Measurements from ENCODE around the gene PCLO. TPM values are rescaled to one million over a fixed set of nuclear protein-coding genes. Genes with fewer than 3 reads are reported as not detected.
"Not testable (repeated sequence)": the region's sequence is repeated elsewhere in the genome, so short reads cannot be mapped to it uniquely, and the experiment has no call there.

Gene PCLO
- total and polyA plus RNA-seq, 4 donors, result under 0.01 to 1.2 (median 0.32) TPM

DNA sequence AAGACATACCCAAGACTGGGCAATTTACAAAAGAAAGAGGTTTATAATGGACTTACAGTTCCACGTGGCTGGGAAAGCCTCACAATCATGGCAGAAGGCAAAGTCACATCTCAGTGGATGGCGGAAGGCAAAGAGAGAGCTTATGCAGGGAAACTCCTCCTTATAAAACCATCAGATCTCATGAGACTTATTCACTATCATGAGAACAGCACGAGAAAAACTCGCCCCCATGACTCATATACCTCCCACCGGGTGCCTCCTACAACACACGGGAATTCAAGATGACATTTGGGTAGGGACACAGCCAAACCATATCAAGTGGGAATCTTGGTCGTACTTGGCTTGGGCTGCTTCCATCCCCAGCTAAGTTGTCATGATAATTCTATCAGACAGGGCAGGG, 268.3 kb downstream of the PCLO start:
- H3K27ac ChIP-seq (ENCODE audit: low read depth in 1 of 2, low read length in 2 of 2); DNase-seq; ATAC-seq (ENCODE audit: low FRiP score); intact Hi-C loops (cut with DNase I); H3K4me1 ChIP-seq (ENCODE audit: control insufficient read depth in 1 of 2, insufficient read depth in 2 of 2, low read length in 2 of 2); H3K36me3 ChIP-seq (ENCODE audit: control insufficient read depth in 1 of 2, insufficient read depth in 2 of 2, low read length in 1 of 2); H3K4me3 ChIP-seq (ENCODE audit: low read length in 2 of 2); H3K9me3 ChIP-seq (ENCODE audit: control insufficient read depth, low read length); H3K27me3 ChIP-seq (ENCODE audit: control insufficient read depth in 1 of 2, insufficient read depth in 2 of 2, low read length in 1 of 2): not testable (repeated sequence)
- 63 to 67% methylated on average over 7 of the region's 7 CpGs for WGBS, 2 donors

DNA sequence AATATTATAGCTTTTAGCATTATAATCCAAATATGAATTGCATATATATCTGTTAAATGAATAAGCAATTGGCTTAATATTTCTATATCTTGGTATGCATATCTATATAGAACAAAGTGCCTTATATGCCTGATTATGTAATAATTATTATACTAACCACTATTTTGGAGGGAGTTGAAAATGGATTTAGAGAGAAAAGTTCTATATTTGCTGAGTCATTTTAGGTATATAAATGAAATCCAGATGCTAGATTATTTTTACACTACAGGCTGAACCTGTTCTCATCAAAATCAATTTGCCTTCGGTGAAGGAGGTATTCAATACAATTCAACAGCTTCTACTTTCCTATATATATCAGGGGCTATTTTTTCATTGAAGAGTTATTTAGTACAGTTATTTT, 276.4 kb downstream of the PCLO start:
- no peaks in the 10 kb centered on the region for H3K9me3 ChIP-seq (ENCODE audit: control insufficient read depth, low read length)
- no peaks in the 10 kb centered on the region for H3K4me1 ChIP-seq (ENCODE audit: control insufficient read depth in 1 of 2, insufficient read depth in 2 of 2, low read length in 2 of 2)
- no peak for DNase-seq
- no peak overlapping the region for H3K27ac ChIP-seq (ENCODE audit: low read depth in 1 of 2, low read length in 2 of 2)
- no peaks in the 10 kb centered on the region for H3K36me3 ChIP-seq (ENCODE audit: control insufficient read depth in 1 of 2, insufficient read depth in 2 of 2, low read length in 1 of 2)
- no peaks in the 10 kb centered on the region for H3K27me3 ChIP-seq (ENCODE audit: control insufficient read depth in 1 of 2, insufficient read depth in 2 of 2, low read length in 1 of 2)
- ATAC-seq (ENCODE audit: low FRiP score), result no peak
- no peak overlapping the region for H3K4me3 ChIP-seq (ENCODE audit: low read length in 2 of 2)
- intact Hi-C loops (cut with DNase I), result no loop called here
- 43 to 79% methylated on average over 1 of the region's 1 CpG for WGBS, 2 donors

DNA sequence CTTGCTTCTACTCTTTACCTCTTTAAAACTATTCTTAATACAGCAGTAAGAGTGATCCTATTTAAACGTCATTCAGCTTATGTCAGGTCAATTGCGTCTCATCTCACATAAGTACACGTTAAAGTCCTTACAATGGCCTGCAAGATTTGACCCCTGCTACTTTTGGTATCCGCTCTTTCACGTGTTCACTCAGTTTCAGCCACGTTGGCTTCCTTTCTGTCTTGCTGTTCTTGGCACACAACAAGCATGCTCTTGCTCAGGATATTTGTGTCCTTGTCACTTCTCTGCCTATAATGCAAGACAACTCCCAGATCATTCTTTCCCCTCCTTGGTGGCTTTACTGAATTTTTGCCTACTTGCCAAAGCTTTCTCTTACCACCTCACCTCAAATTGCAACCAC, 296.8 kb downstream of the PCLO start:
- H3K36me3 ChIP-seq (ENCODE audit: control insufficient read depth in 1 of 2, insufficient read depth in 2 of 2, low read length in 1 of 2), result no peaks in the 10 kb centered on the region
- 57 to 60% methylated on average over 6 of the region's 6 CpGs for WGBS, 2 donors
- H3K4me1 ChIP-seq (ENCODE audit: control insufficient read depth in 1 of 2, insufficient read depth in 2 of 2, low read length in 2 of 2), result no peaks in the 10 kb centered on the region
- intact Hi-C loops (cut with DNase I), result no loop called here
- no peaks in the 10 kb centered on the region for H3K9me3 ChIP-seq (ENCODE audit: control insufficient read depth, low read length)
- no peak overlapping the region for H3K27ac ChIP-seq (ENCODE audit: low read depth in 1 of 2, low read length in 2 of 2)
- ATAC-seq (ENCODE audit: low FRiP score), result no peak
- no peak for DNase-seq
- no peak overlapping the region for H3K4me3 ChIP-seq (ENCODE audit: low read length in 2 of 2)
- no peaks in the 10 kb centered on the region for H3K27me3 ChIP-seq (ENCODE audit: control insufficient read depth in 1 of 2, insufficient read depth in 2 of 2, low read length in 1 of 2)

DNA sequence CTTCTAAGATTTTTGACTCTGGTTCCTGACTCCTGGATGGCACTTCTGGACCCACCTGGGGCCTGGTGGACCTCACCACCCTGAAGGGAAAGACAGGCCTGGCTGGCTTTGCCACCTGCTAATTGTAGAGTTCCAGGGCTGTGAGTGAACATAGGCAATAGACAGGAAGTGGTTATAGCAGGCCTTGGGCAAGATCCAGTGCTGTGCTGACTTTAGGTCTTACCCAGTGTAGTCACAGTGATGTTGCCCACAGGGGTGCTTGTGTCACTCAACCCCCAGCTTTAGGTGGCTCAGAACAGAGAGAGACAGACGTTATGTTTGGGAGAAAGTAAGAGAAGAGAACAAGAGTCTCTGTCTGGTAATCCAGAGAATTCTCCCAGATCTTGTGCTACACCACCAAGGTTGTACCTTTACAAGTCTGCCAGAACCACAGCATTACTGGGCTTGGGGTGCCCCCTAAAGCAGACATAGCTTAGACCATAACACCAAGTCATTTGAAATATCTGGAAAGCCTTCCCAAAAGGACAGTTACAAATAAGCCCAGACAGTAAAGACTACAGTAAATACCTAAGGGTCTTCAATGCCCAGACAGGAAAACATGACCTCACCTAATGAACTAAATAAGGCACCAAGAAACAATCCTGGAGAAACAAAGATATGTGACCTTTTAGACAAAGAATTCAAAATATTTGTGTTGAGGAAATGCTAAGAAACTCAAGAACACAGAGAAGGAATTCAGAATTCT, 303.4 kb downstream of the PCLO start:
- no peak overlapping the region for H3K4me3 ChIP-seq (ENCODE audit: low read length in 2 of 2)
- peaks cover 1% of the 10 kb centered on the region for H3K9me3 ChIP-seq (ENCODE audit: control insufficient read depth, low read length)
- intact Hi-C loops (cut with DNase I), result no loop called here
- H3K27me3 ChIP-seq (ENCODE audit: control insufficient read depth in 1 of 2, insufficient read depth in 2 of 2, low read length in 1 of 2), result no peaks in the 10 kb centered on the region
- ATAC-seq (ENCODE audit: low FRiP score) (no peak), DNase-seq (no peak)
- H3K4me1 ChIP-seq (ENCODE audit: control insufficient read depth in 1 of 2, insufficient read depth in 2 of 2, low read length in 2 of 2), result no peaks in the 10 kb centered on the region
- H3K27ac ChIP-seq (ENCODE audit: low read depth in 1 of 2, low read length in 2 of 2), result no peak overlapping the region
- 48 to 58% methylated on average over 1 of the region's 1 CpG for WGBS, 2 donors
- no peaks in the 10 kb centered on the region for H3K36me3 ChIP-seq (ENCODE audit: control insufficient read depth in 1 of 2, insufficient read depth in 2 of 2, low read length in 1 of 2)

DNA sequence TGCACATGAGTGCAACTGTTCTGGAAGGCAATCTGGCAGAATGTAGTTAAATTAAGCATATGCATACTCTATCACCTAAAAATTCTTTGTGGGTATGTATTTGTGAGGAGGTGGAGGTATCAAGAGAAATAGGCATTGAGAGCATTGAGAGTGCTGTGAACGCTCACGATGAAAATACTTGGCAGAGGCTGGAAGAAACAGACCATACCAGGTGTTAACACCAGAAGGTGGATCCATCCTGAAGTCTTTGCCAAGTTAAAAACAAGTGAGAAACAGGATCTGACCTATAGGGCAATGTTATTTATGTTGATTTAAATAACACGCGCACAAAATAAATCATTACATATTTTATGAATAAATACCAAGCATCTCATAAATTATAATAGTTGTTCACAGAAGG, 311.6 kb downstream of the PCLO start:
- ATAC-seq (ENCODE audit: low FRiP score), result no peak
- Histone ChIP-seq H3K27me3 (ENCODE audit: control insufficient read depth in 1 of 2, insufficient read depth in 2 of 2, low read length in 1 of 2) (no peaks in the 10 kb centered on the region), H3K4me1 (ENCODE audit: control insufficient read depth in 1 of 2, insufficient read depth in 2 of 2, low read length in 2 of 2) (no peaks in the 10 kb centered on the region), H3K9me3 (ENCODE audit: control insufficient read depth, low read length) (no peaks in the 10 kb centered on the region), H3K27ac (ENCODE audit: low read depth in 1 of 2, low read length in 2 of 2) (no peak overlapping the region), H3K36me3 (ENCODE audit: control insufficient read depth in 1 of 2, insufficient read depth in 2 of 2, low read length in 1 of 2) (no peaks in the 10 kb centered on the region), H3K4me3 (ENCODE audit: low read length in 2 of 2) (no peak overlapping the region)
- 87 to 88% methylated on average over 4 of the region's 4 CpGs for WGBS, 2 donors
- intact Hi-C loops (cut with DNase I), result no loop called here
- no peak for DNase-seq

DNA sequence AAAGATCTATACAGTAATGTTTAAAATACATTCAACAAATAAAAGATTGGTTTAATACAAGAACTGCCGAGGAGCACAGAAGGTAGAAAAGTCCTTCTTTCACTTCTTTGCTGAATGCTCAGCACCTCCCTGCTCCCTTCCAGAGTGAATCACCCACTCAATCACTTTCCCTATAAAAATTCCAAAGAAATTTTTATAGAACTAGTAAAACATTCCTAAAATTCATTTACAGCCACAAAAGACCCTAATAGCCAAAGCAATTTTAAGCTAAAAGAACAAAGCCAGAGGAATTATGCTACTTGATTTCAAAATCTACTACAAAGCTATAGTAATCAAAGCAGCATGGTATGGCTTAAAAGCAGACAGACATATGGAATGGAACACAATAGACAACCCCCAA, 320.9 kb downstream of the PCLO start:
- Histone ChIP-seq H3K4me3 (ENCODE audit: low read length in 2 of 2) (no peak overlapping the region), H3K4me1 (ENCODE audit: control insufficient read depth in 1 of 2, insufficient read depth in 2 of 2, low read length in 2 of 2) (no peaks in the 10 kb centered on the region), H3K36me3 (ENCODE audit: control insufficient read depth in 1 of 2, insufficient read depth in 2 of 2, low read length in 1 of 2) (no peaks in the 10 kb centered on the region), H3K27ac (ENCODE audit: low read depth in 1 of 2, low read length in 2 of 2) (no peak overlapping the region), H3K27me3 (ENCODE audit: control insufficient read depth in 1 of 2, insufficient read depth in 2 of 2, low read length in 1 of 2) (no peaks in the 10 kb centered on the region), H3K9me3 (ENCODE audit: control insufficient read depth, low read length) (no peaks in the 10 kb centered on the region)
- WGBS, 2 donors, result 85 to 93% methylated on average over 1 of the region's 1 CpG
- intact Hi-C loops (cut with DNase I), result no loop called here
- ATAC-seq (ENCODE audit: low FRiP score), result no peak
- no peak for DNase-seq

DNA sequence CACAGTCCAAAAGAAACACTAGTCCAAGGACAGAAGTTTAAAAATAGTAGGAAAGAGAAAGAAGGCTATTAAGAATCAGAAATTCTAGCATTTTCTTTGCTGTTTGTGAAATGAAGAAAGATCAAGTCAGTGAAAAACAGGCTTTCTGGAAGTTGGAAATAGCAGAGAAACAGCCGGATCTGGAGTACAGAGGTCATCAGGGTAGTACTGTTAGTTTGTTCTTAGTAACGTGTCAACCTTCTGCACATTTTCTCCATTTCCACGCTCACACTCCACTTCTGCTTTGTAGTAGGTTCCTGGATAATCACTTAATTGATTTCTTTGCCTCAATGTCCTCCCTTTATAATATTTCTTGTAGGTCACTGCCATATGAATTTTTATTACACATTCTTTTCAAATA, 322.6 kb downstream of the PCLO start:
- Histone ChIP-seq H3K4me1 (ENCODE audit: control insufficient read depth in 1 of 2, insufficient read depth in 2 of 2, low read length in 2 of 2) (no peaks in the 10 kb centered on the region), H3K9me3 (ENCODE audit: control insufficient read depth, low read length) (no peaks in the 10 kb centered on the region), H3K27me3 (ENCODE audit: control insufficient read depth in 1 of 2, insufficient read depth in 2 of 2, low read length in 1 of 2) (no peaks in the 10 kb centered on the region), H3K36me3 (ENCODE audit: control insufficient read depth in 1 of 2, insufficient read depth in 2 of 2, low read length in 1 of 2) (no peaks in the 10 kb centered on the region), H3K4me3 (ENCODE audit: low read length in 2 of 2) (no peak overlapping the region), H3K27ac (ENCODE audit: low read depth in 1 of 2, low read length in 2 of 2) (no peak overlapping the region)
- intact Hi-C loops (cut with DNase I), result no loop called here
- no peak for ATAC-seq (ENCODE audit: low FRiP score)
- WGBS, 2 donors, result 19 to 23% methylated on average over 3 of the region's 3 CpGs
- no peak for DNase-seq

DNA sequence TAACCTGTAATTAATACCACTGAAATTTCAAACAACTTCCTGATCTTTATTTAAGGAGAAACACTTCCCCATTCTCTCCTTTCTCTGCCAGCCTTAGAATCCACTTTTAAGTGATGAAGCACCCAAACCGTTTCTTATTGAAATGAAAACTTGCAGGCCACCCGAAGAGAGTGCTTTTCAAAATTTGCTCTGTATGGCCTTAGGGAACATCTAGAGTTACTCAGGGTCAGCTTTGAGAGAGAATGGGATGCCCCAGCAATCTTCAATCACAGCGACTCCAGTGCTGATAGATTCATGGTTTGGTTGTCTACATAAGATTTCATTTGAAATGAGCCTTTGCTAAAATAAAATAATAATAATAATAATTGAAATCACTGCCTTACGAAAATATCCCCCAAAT, 323.1 kb downstream of the PCLO start:
- Histone ChIP-seq H3K36me3 (ENCODE audit: control insufficient read depth in 1 of 2, insufficient read depth in 2 of 2, low read length in 1 of 2) (no peaks in the 10 kb centered on the region), H3K9me3 (ENCODE audit: control insufficient read depth, low read length) (no peaks in the 10 kb centered on the region), H3K27me3 (ENCODE audit: control insufficient read depth in 1 of 2, insufficient read depth in 2 of 2, low read length in 1 of 2) (no peaks in the 10 kb centered on the region), H3K27ac (ENCODE audit: low read depth in 1 of 2, low read length in 2 of 2) (no peak overlapping the region), H3K4me1 (ENCODE audit: control insufficient read depth in 1 of 2, insufficient read depth in 2 of 2, low read length in 2 of 2) (no peaks in the 10 kb centered on the region), H3K4me3 (ENCODE audit: low read length in 2 of 2) (no peak overlapping the region)
- WGBS, 2 donors, result 26 to 33% methylated on average over 4 of the region's 4 CpGs
- intact Hi-C loops (cut with DNase I), result no loop called here
- DNase-seq (no peak), ATAC-seq (ENCODE audit: low FRiP score) (no peak)

DNA sequence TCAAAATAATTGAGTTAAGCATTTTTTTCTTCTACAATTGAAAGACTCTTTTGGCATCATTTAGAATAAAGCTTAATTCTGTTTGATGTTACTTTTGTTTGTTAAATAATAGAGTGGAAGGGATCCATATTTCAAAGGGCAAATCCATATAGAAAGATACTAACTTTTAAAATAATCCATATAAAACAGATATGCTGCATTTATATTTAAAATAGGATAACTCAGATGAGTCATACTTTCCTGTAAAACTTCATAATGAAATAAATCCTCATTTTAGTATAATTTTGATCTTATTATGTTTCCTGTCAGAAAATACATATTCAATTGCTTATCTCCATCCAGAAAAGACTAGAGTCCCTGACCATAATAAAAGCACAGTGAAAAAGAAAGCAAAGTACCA, 323.6 kb downstream of the PCLO start:
- Histone ChIP-seq H3K27me3 (ENCODE audit: control insufficient read depth in 1 of 2, insufficient read depth in 2 of 2, low read length in 1 of 2) (no peaks in the 10 kb centered on the region), H3K9me3 (ENCODE audit: control insufficient read depth, low read length) (no peaks in the 10 kb centered on the region), H3K36me3 (ENCODE audit: control insufficient read depth in 1 of 2, insufficient read depth in 2 of 2, low read length in 1 of 2) (no peaks in the 10 kb centered on the region), H3K4me3 (ENCODE audit: low read length in 2 of 2) (no peak overlapping the region), H3K4me1 (ENCODE audit: control insufficient read depth in 1 of 2, insufficient read depth in 2 of 2, low read length in 2 of 2) (no peaks in the 10 kb centered on the region), H3K27ac (ENCODE audit: low read depth in 1 of 2, low read length in 2 of 2) (no peak overlapping the region)
- DNase-seq (no peak), ATAC-seq (ENCODE audit: low FRiP score) (no peak)
- intact Hi-C loops (cut with DNase I), result no loop called here
